Activated T-cell treated with anti-CD3 and anti-CD28 coated beads, Interleukin-2, amount 50 U/mL, for 48 hours (primary cell): Measurements from ENCODE around the gene IGDCC3.

ENCODE experiments used
- DNase-seq, 2 experiments: peaks; one replicate each; pipeline ENCODE4 v3.0.0-alpha.2; 2020

IGDCC3 gene

GRCh38 chr15:65377976-65378366, at the start of gene IGDCC3:
IGDCC3 (minus strand) TSS chr15:65378002; CDS start chr15:65377788, 214 bp downstream.
- DNase-seq: no peak

GRCh38 chr15:65426216-65426853, 48.5 kb upstream of the IGDCC3 start:
- no peak for DNase-seq

GRCh38 chr15:65424683-65425082, 46.9 kb upstream of the IGDCC3 start:
- DNase-seq: no peak

- no peak for DNase-seq
These were observed 46.3 kb upstream of the IGDCC3 start for GRCh38 chr15:65423976-65424679.

GRCh38 chr15:65423150-65423975, 45.6 kb upstream of the IGDCC3 start:
- no peak for DNase-seq

GRCh38 chr15:65421360-65422215, 43.8 kb upstream of the IGDCC3 start:
- DNase-seq: no peak

- no peak for DNase-seq
These were observed 43.2 kb upstream of the IGDCC3 start for GRCh38 chr15:65420975-65421359.

- no peak for DNase-seq
These were observed 40.8 kb upstream of the IGDCC3 start for GRCh38 chr15:65418596-65418995.

- DNase-seq: no peak
These were observed 39.1 kb upstream of the IGDCC3 start for GRCh38 chr15:65416845-65417416.

GRCh38 chr15:65414841-65415621, 37.2 kb upstream of the IGDCC3 start:
- no peak for DNase-seq

- no peak for DNase-seq
These were observed 36.0 kb upstream of the IGDCC3 start for GRCh38 chr15:65413760-65414144.

- no peak for DNase-seq
These were observed 35.4 kb upstream of the IGDCC3 start for GRCh38 chr15:65413051-65413759.

GRCh38 chr15:65412556-65412955, 34.8 kb upstream of the IGDCC3 start:
- no peak for DNase-seq

GRCh38 chr15:65411465-65412071, 33.8 kb upstream of the IGDCC3 start:
- DNase-seq: no peak

GRCh38 chr15:65410972-65411371, 33.2 kb upstream of the IGDCC3 start:
- DNase-seq: no peak

- DNase-seq: no peak
These were observed 32.2 kb upstream of the IGDCC3 start for GRCh38 chr15:65410036-65410435.

GRCh38 chr15:65409036-65409631, 31.3 kb upstream of the IGDCC3 start:
- DNase-seq: no peak

- DNase-seq: no peak
These were observed 30.7 kb upstream of the IGDCC3 start for GRCh38 chr15:65408324-65409035.

GRCh38 chr15:65406424-65407000, 28.7 kb upstream of the IGDCC3 start:
- no peak for DNase-seq
